Peyer's patch (tissue), 4 donors: ENCODE measurements around the gene STAT5B. TPM values are rescaled to one million over a fixed set of nuclear protein-coding genes. Genes with fewer than 3 reads are reported as not detected.
"Not testable (repeated sequence)": the region's sequence is repeated elsewhere in the genome, so short reads cannot be mapped to it uniquely, and the experiment has no call there.

Experiments
- DNase-seq, 3 donors: peaks; one replicate each; pipeline ENCODE4 v3.0.0-alpha.2; 2017 to 2019
- H3K27ac ChIP-seq, 4 donors: fragments of 200-600 bp; sonication (generic); one replicate each; pipeline ENCODE4 v1.5.1; 2016 to 2019
- H3K27me3 ChIP-seq, 2 donors: fragments of 200-600 bp; sonication (generic); one replicate each; pipeline ENCODE4 v1.5.1; 2019
- H3K36me3 ChIP-seq, 3 donors: fragments of 200-600 bp; sonication (generic); one replicate each; pipeline ENCODE4 v1.5.1; 2016 to 2019
- H3K4me1 ChIP-seq, 4 donors: fragments of 200-600 bp; sonication (generic); one replicate each; pipeline ENCODE4 v1.5.1; 2016 to 2019
- H3K4me3 ChIP-seq, 4 donors: fragments of 200-600 bp; sonication (generic); 1 replicate in 3 of 4; 2 replicates in 1 of 4; pipeline ENCODE4 v1.5.1; 2016 to 2019; ENCODE audit warnings: mild to moderate bottlenecking in 1 of 4
- H3K9me3 ChIP-seq, 4 donors: fragments of 200-600 bp; sonication (generic); one replicate each; pipeline ENCODE4 v1.5.1; 2016 to 2019; ENCODE audit warnings: mild to moderate bottlenecking in 1 of 4
- POLR2A ChIP-seq, 2 donors: fragments of 450-650 bp; IDR thresholded peaks; one replicate each; pipeline ENCODE4 v1.5.1; 2017; ENCODE audit warnings: antibody characterized with exemption in 2 of 2, mild to moderate bottlenecking in 2 of 2, moderate library complexity in 2 of 2
- total RNA-seq, 4 donors: library from RNA; depleted of rRNA; stranded (reverse); fragments of >200 nt; gene quantifications; one replicate each; pipeline ENCODE4 v1.1.0, GENCODE V29; 2016
- TF ChIP-seq, protein P1 (sequence below), 6 experiments: fragments of 450-650 bp in 4 of 6; fragments of 200-600 bp in 2 of 6; sonication (generic) in 1 of 6; IDR thresholded peaks; one replicate each; pipeline ENCODE4 v1.5.1; 2017 to 2019; ENCODE audit warnings: antibody characterized with exemption in 6 of 6, mild to moderate bottlenecking in 3 of 6, moderate library complexity in 1 of 6

The STAT5B gene
- total RNA-seq, 4 donors from 2014 or later: 36.3 to 128 (median 68.1) TPM

DNA sequence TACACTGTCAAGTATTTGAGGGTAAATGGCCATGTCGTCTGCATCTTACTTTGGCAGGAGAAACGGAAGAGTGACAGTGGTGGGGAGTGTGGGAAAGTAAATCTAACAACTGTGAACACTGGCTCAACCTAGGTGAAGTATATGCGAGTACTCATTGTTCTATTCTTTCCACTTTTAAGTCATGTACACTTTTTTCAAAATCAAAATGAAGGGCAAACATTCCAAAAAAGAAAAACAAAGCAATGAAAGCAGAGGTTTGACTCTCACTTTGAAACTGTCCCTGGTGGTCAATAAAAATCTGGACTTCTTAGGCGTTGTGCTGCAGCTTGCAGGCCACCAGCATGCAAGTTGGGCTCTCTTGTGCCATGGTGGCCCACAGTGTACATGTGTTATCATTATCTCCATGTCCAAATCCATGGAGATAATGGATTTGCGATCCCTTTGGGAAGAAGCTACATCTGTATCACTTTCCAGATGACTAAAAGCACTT, 32.7 kb downstream of the STAT5B start:
- peaks cover 0 to 4% (median 0%) of the 10 kb centered on the region in 4 donors for H3K4me1 ChIP-seq
- H3K36me3 ChIP-seq: no peaks in the 10 kb centered on the region
- no peak for DNase-seq
- no peak overlapping the region for H3K4me3 ChIP-seq
- H3K9me3 ChIP-seq: no peaks in the 10 kb centered on the region
- TF ChIP-seq POLR2A (IDR thresholded peaks at IDR 0.05): no peak
- TF ChIP-seq, protein P1, sequence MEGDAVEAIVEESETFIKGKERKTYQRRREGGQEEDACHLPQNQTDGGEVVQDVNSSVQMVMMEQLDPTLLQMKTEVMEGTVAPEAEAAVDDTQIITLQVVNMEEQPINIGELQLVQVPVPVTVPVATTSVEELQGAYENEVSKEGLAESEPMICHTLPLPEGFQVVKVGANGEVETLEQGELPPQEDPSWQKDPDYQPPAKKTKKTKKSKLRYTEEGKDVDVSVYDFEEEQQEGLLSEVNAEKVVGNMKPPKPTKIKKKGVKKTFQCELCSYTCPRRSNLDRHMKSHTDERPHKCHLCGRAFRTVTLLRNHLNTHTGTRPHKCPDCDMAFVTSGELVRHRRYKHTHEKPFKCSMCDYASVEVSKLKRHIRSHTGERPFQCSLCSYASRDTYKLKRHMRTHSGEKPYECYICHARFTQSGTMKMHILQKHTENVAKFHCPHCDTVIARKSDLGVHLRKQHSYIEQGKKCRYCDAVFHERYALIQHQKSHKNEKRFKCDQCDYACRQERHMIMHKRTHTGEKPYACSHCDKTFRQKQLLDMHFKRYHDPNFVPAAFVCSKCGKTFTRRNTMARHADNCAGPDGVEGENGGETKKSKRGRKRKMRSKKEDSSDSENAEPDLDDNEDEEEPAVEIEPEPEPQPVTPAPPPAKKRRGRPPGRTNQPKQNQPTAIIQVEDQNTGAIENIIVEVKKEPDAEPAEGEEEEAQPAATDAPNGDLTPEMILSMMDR (IDR thresholded peaks at IDR 0.05): no peak
- H3K27me3 ChIP-seq: no peaks in the 10 kb centered on the region
- H3K27ac ChIP-seq: no peak overlapping the region

DNA sequence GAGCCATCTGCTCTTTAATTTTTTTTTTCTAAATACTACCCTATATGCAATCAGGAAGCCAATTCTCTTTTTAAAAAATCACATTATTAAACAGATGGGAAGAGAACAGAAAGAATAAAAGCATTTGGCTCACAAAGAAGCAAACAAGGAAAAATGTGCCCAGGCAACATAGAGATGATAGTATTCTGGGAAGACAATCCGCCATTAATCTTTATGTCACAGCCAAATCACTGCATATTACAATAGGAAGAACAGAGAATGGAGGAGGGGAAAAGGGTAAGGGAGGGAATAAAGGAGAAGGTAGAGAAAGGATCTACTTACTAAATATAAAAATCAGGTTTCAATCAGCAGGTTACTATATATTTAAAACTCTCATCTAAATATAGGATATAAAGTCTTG, 34.3 kb downstream of the STAT5B start:
- DNase-seq: no peak
- H3K27ac ChIP-seq: no peak overlapping the region
- TF ChIP-seq POLR2A (IDR thresholded peaks at IDR 0.05): no peak
- TF ChIP-seq, protein P1 (IDR thresholded peaks at IDR 0.05): no peak
- no peak overlapping the region for H3K4me3 ChIP-seq
- no peaks in the 10 kb centered on the region for H3K27me3 ChIP-seq
- no peaks in the 10 kb centered on the region for H3K9me3 ChIP-seq
- H3K4me1 ChIP-seq: no peaks in the 10 kb centered on the region
- no peaks in the 10 kb centered on the region for H3K36me3 ChIP-seq

DNA sequence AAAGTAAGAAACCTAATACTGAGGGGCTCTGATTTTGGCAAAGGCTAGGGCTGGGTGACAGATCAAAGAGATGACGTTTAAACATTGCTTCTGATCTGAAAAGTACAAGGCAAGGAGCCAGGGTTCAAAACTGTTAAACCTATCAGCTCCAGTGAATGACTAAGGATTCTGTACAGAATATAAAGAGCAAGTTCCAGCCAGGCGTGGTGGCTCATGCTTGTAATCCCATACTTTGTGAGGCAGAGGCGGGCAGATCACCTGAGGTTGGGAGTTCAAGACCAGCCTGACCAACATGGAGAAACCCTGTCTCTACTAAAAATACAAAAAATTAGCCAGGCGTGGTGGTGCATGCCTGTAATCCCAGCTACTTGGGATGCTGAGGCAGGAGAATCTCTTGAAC, 35.3 kb downstream of the STAT5B start:
- H3K9me3 ChIP-seq, H3K27me3 ChIP-seq, H3K4me3 ChIP-seq, DNase-seq, H3K27ac ChIP-seq, H3K36me3 ChIP-seq, H3K4me1 ChIP-seq: not testable (repeated sequence)

DNA sequence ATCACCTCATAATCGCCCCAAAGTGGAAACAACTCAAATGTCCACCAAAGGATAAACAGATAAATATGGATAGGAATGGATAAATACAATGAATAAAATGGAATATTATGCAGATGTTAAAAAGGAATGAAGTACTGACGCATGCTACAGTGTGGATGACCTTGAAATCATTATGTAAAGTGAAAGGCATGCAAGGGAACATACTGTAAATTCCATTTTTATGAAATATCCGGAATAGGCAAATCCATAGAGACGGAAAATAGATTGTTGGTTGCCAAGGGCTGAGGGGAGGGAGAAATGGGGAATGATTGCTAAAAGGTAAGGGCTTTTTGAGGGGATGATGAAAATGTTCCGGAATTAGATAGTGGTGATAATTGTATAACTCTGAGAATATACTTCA, 36.0 kb downstream of the STAT5B start:
- no peak for DNase-seq
- H3K4me3 ChIP-seq: no peak overlapping the region
- H3K4me1 ChIP-seq: no peaks in the 10 kb centered on the region
- no peak overlapping the region for H3K27ac ChIP-seq
- TF ChIP-seq POLR2A (IDR thresholded peaks at IDR 0.05): no peak
- TF ChIP-seq, protein P1 (IDR thresholded peaks at IDR 0.05): no peak
- H3K9me3 ChIP-seq: no peaks in the 10 kb centered on the region
- no peaks in the 10 kb centered on the region for H3K27me3 ChIP-seq
- no peaks in the 10 kb centered on the region for H3K36me3 ChIP-seq

DNA sequence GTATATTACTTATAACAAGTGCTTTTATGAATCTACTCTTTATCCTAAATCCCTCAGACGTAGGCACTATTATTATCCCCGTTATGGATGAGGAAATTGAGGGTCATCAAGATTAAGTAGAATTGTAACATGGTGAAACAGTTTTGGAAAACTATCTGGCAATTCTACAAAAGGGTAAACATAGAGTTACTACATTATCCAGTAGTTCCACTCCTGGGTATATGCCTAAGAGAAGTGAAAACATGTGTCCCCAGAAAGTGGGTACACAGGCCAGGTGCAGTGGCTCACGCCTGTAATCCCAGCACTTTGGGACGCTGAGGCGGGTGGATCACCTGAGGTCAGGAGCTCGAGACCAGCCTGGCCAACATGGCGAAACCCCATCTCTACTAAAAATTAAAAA, 36.6 kb downstream of the STAT5B start:
- DNase-seq, H3K27me3 ChIP-seq, H3K4me1 ChIP-seq, H3K9me3 ChIP-seq, H3K36me3 ChIP-seq, H3K27ac ChIP-seq, H3K4me3 ChIP-seq: not testable (repeated sequence)

DNA sequence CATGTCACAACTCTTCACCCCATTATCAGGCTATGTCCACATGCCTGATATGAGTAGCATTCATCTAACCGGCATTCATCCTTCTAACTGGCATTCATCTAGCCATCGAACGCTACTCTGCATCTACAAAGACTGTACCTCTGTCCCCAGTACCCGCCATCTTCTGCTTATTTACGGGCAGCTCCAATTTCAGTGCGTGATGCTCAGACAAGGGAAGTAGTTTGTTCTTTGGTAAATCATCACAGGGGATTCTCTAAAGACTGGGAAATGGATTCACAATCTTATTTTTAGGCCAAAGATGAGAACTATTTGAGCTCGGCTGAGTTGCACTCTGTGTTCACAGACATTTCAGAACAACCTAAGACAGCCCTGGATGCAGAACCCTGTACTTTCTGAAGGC, 39.4 kb downstream of the STAT5B start:
- H3K9me3 ChIP-seq: no peaks in the 10 kb centered on the region
- H3K36me3 ChIP-seq: no peaks in the 10 kb centered on the region
- no peak for DNase-seq
- H3K27ac ChIP-seq: no peak overlapping the region
- no peaks in the 10 kb centered on the region for H3K4me1 ChIP-seq
- no peak for TF ChIP-seq POLR2A (IDR thresholded peaks at IDR 0.05)
- TF ChIP-seq, protein P1 (IDR thresholded peaks at IDR 0.05): no peak
- no peaks in the 10 kb centered on the region for H3K27me3 ChIP-seq
- H3K4me3 ChIP-seq: no peak overlapping the region

DNA sequence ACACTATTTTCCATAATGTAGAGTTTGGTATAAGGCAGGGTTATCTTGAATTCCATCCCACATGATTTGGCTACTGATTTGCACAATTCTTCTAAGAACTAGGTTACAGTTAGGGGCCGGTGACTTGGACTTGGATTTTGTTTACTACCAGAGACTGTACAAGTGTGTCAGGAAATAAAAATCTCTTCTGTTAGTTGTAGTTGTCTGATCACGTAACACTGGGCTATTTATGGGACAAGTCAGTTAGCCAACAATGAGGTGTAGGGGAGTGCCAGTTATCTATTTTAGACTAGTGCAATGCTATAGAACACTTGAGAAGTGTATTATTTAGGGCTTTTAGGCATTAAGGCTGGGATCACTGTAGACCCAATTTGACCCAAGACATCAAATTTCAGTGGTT, 42.2 kb downstream of the STAT5B start:
- no peaks in the 10 kb centered on the region for H3K36me3 ChIP-seq
- no peak overlapping the region for H3K27ac ChIP-seq
- DNase-seq: no peak
- no peaks in the 10 kb centered on the region for H3K9me3 ChIP-seq
- H3K4me1 ChIP-seq: no peaks in the 10 kb centered on the region
- no peaks in the 10 kb centered on the region for H3K27me3 ChIP-seq
- no peak overlapping the region for H3K4me3 ChIP-seq
- TF ChIP-seq, protein P1 (IDR thresholded peaks at IDR 0.05): no peak
- no peak for TF ChIP-seq POLR2A (IDR thresholded peaks at IDR 0.05)
